ENCODE measurements around the gene KLHL10.

Gene KLHL10

GRCh38 chr17:41810659-41811548 is 26.7 kb upstream of the KLHL10 start:
- Histone ChIP-seq H3K4me2 (peak overlapping the region; percentile 72), H3K4me3 (IDR thresholded peaks at IDR 0.05; ENCODE audit: insufficient read depth, low read depth, low read length) (peak overlapping the region; percentile 42), H3K79me2 (ENCODE audit: insufficient read depth, low read depth) (peaks cover 5% of the 10 kb centered on the region; the same call in 1 of the 2 replicates), H3K36me3 (ENCODE audit: insufficient read depth) (no peaks in the 10 kb centered on the region), H3K9ac (peak overlapping the region; percentile 78), H3K27me3 (ENCODE audit: insufficient read depth, low read depth) (no peaks in the 10 kb centered on the region; the same call in 1 of the 2 replicates), H2AFZ (ENCODE audit: low read depth) (peak overlapping the region; percentile 95), H4K20me1 (ENCODE audit: insufficient read depth) (no peaks in the 10 kb centered on the region), H3K4me1 (ENCODE audit: low read depth, poor library complexity, severe bottlenecking) (peaks cover 23% of the 10 kb centered on the region), H3K27ac (peak overlapping the region; percentile 38; the same call in 1 of the 2 replicates)
- TF ChIP-seq CTCF (conservative IDR thresholded peaks at IDR 0.05; ENCODE audit: low read depth, low read length) = no peak; the same call in none of the 2 replicates

- TF ChIP-seq CTCF (conservative IDR thresholded peaks at IDR 0.05; ENCODE audit: low read depth, low read length) = no peak
- Histone ChIP-seq H3K27ac (peak within 1 kb of the TSS; percentile 38; the same call in 1 of the 2 replicates), H3K4me1 (ENCODE audit: low read depth, poor library complexity, severe bottlenecking) (peaks cover 23% of the 10 kb centered on the region), H3K36me3 (ENCODE audit: insufficient read depth) (no peaks in the 10 kb centered on the region), H4K20me1 (ENCODE audit: insufficient read depth) (no peaks in the 10 kb centered on the region), H3K79me2 (ENCODE audit: insufficient read depth, low read depth) (peaks cover 5% of the 10 kb centered on the region; the same call in 1 of the 2 replicates), H3K27me3 (ENCODE audit: insufficient read depth, low read depth) (no peaks in the 10 kb centered on the region; the same call in 1 of the 2 replicates), H3K4me2 (peak within 1 kb of the TSS; percentile 72), H3K4me3 (IDR thresholded peaks at IDR 0.05; ENCODE audit: insufficient read depth, low read depth, low read length) (peak within 1 kb of the TSS; percentile 42), H2AFZ (ENCODE audit: low read depth) (peak within 1 kb of the TSS; percentile 95), H3K9ac (peak within 1 kb of the TSS; percentile 78)
These were observed 25.9 kb upstream of the KLHL10 start, which contains the start of gene P3H4 for GRCh38 chr17:41811549-41812380. TSS of gene P3H4 (minus strand) at chr17:41811949. CDS start at chr17:41811915, 34 bp downstream.

- H3K4me3 ChIP-seq (IDR thresholded peaks at IDR 0.05; ENCODE audit: insufficient read depth, low read depth, low read length) = peak within 1 kb of the TSS; percentile 42
- H3K9ac ChIP-seq = peak within 1 kb of the TSS; percentile 78
- TF ChIP-seq CTCF (conservative IDR thresholded peaks at IDR 0.05; ENCODE audit: low read depth, low read length) = no peak
- no peaks in the 10 kb centered on the region for H3K36me3 ChIP-seq (ENCODE audit: insufficient read depth)
- peak within 1 kb of the TSS; percentile 38; the same call in 1 of the 2 replicates for H3K27ac ChIP-seq
- no peaks in the 10 kb centered on the region; the same call in 1 of the 2 replicates for H3K27me3 ChIP-seq (ENCODE audit: insufficient read depth, low read depth)
- peak within 1 kb of the TSS; percentile 72 for H3K4me2 ChIP-seq
- H3K4me1 ChIP-seq (ENCODE audit: low read depth, poor library complexity, severe bottlenecking) = peaks cover 23% of the 10 kb centered on the region
- H2AFZ ChIP-seq (ENCODE audit: low read depth) = peak within 1 kb of the TSS; percentile 95
- H3K79me2 ChIP-seq (ENCODE audit: insufficient read depth, low read depth) = peaks cover 5% of the 10 kb centered on the region; the same call in 1 of the 2 replicates
- no peaks in the 10 kb centered on the region for H4K20me1 ChIP-seq (ENCODE audit: insufficient read depth)
These were observed 25.1 kb upstream of the KLHL10 start, which contains the start of gene FKBP10 for GRCh38 chr17:41812381-41813151. TSS of gene FKBP10 (plus strand) at chr17:41813004. CDS start at chr17:41813035, 31 bp downstream.

All from KMS-11 (cell line).